GM18499 (cell line): ENCODE data around the gene CD68.
"Not testable (repeated sequence)": the region's sequence is repeated elsewhere in the genome, so short reads cannot be mapped to it uniquely, and the experiment has no call there.

ENCODE experiments used
- ATAC-seq: cut with Tn5 transposase; IDR thresholded peaks from one replicate; pipeline ENCODE4 v1.9.1; 2021; ENCODE audit warnings: moderate number of reproducible peaks; ENCODE audit not compliant: insufficient read depth, unreplicated experiment

Gene CD68

GRCh38 chr17:7577327-7578199 lies 1.9 kb upstream of the CD68 start:
- ATAC-seq = no peak

DNA sequence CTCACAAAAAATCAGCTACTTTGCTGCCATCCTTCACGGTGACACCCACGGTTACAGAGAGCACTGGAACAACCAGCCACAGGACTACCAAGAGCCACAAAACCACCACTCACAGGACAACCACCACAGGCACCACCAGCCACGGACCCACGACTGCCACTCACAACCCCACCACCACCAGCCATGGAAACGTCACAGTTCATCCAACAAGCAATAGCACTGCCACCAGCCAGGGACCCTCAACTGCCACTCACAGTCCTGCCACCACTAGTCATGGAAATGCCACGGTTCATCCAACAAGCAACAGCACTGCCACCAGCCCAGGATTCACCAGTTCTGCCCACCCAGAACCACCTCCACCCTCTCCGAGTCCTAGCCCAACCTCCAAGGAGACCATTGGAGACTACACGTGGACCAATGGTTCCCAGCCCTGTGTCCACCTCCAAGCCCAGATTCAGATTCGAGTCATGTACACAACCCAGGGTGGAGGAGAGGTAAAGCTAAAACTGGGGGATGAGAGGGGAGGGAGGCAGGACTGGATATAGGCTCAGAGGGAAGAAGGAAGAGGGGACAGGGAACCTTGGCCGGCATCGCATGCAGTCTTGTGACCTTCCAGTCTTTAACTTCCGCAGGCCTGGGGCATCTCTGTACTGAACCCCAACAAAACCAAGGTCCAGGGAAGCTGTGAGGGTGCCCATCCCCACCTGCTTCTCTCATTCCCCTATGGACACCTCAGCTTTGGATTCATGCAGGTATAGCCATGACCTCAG lies 581 bp downstream of the CD68 start:
- no peak for ATAC-seq

DNA sequence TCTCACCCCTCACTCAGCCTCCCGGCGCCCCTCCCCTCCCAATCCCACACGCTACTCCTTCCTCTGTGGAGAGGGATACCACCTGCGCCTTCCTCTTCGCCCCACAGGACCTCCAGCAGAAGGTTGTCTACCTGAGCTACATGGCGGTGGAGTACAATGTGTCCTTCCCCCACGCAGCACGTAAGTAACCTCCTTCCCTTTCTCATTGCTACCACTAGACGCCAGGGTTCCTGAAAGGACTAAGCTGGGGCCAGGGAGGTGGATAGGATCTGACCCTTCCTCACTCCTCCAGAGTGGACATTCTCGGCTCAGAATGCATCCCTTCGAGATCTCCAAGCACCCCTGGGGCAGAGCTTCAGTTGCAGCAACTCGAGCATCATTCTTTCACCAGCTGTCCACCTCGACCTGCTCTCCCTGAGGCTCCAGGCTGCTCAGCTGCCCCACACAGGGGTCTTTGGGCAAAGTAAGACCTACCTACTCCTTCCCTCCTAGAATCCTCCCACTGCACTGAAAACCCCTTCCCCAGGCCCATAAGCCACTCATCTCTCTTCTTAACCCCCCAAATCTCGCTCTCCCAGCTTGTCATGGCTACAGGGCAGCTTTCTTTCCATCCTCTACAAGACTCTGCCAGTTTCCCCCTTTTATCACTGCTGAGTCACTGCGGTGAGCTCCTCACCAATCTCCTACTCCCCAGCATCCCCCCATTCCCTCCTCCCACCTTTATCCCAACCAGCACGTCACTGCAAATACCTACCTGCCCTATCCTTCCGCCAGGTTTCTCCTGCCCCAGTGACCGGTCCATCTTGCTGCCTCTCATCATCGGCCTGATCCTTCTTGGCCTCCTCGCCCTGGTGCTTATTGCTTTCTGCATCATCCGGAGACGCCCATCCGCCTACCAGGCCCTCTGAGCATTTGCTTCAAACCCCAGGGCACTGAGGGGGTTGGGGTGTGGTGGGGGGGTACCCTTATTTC lies 1.5 kb downstream of the CD68 start:
- no peak for ATAC-seq

GRCh38 chr17:7582396-7583252 lies 3.2 kb downstream of the CD68 start:
- ATAC-seq = no peak

DNA sequence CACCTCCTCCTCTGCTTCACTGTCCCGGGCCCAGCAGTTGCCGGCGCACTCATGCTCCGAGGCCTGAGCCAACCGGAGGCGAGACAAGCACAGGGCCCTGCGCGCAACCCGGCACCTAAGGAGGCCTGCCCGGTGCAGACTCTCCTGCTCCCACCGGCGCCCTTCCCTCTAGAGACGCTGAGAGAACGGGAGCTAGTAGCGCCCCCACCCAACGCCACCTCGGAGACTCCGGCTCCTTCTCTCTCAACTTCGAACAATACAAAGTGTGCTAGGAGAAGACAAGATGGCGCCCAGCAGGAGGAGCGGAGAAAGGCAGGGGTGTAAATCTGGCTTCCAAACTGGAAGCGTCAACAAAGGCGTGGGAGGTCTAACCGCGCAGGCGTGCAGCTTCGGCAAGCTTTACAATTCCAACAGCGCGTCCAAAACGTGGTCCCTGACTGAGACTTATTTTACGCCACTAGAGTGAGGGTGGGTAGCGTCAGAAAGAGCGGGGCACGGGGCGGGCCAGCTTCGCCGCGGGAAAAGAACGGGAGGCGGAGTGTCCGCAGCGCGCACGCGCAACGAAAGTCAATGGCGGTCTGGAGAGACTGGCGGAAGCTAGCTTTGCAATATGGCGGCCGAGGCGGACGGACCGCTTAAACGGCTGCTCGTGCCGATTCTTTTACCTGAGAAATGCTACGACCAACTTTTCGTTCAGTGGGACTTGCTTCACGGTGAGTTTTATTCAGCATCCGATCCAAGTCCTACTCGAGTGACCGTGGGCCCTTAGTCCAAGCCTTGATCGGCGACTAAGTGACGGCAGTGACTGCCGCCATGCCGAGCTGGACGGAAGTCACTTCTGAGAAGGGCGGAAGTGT lies 4.0 kb downstream of the CD68 start, which contains the start of gene MPDU1:
MPDU1 (plus strand) TSS at position 600 of the 857 bp plus-strand sequence; CDS start at position 611, 11 bp downstream.
- peak; percentile 57 for ATAC-seq

DNA sequence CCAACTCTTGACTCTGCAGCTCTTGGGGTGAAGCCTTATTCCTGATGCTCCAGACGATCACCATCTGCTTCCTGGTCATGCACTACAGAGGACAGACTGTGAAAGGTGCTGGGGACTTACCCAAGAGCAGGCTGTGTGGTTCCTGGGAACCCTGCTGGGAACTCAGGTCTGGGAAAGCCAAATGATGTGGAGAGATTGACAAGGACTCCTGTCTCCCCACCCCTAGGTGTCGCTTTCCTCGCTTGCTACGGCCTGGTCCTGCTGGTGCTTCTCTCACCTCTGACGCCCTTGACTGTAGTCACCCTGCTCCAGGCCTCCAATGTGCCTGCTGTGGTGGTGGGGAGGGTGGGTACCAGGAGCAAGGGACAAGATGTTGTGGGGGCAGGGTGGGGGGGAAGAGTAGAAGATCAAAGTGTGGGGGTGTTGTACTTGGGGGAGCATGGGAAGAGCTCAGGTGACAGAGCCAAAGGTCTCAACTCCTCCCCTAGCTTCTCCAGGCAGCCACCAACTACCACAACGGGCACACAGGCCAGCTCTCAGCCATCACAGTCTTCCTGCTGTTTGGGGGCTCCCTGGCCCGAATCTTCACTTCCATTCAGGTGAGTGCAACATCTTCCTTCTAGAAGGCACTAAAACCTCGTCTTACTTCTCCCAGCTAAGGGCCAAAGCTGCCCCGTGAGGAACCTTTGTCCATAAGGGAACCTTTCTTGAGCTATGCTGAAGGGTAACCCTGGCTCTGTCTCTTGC lies 7.4 kb downstream of the CD68 start:
- no peak for ATAC-seq

DNA sequence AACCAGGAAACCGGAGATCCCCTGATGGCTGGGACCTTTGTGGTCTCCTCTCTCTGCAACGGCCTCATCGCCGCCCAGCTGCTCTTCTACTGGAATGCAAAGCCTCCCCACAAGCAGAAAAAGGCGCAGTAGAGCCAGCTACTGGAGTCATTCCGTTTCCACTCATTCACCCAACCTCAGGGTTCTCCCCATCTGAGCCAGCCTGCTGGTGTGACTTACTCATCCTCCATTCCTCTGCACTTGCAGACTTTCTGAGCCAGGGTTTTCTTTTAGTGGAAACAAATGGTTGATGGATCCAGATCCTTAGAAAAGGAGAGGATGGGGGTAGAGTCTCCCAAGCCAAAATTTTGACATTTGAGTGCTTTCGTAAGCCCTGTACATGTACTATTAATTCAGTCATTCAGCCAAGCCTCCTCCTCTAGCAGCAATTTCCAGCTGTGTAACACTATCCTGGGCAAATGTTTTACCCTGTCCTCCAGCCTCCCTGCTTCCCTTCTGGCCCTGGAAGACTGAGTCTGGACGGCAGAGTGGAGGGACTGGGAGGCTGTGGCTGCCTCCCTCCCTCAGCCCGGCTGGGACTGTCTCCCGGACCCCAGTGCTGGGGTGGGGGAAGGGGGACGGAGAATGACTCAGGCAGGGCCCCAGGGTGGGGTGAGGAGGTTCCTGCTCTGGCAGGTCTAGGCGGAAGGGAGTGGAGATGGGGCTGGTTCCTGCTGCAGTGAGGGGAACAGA lies 8.1 kb downstream of the CD68 start:
- ATAC-seq = no peak

DNA sequence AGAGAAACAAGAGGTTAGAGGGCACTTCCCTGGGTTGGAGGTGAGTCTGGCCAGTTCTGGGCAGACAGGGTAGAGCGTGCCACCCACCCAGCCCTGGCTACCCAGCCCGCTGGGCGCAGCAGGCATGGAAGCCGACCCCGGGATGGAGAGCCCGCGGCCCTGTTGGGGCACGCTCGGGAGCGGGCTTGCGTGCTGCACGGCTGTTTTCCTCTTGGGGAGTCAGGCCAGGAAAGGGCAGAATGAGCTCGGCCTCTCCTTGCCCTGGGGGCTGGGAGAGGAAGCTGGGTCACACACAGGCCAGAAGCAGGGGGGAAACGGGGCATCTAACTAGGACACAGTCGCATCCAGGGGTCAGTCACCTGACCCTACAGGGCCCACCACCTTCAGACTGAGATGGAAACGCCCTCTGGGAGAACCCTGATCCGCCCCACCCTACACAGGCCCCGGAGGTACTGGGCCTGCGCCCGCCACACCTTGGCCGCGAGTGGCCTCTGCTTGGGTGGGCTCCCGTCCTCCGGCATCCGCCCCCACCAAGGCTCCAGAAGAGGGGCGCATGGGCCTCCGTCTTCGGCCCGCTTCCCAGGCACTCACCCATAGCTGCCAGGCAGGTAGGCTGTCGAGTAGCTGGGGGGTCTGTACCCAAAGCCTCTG lies 9.2 kb downstream of the CD68 start:
- no peak for ATAC-seq

DNA sequence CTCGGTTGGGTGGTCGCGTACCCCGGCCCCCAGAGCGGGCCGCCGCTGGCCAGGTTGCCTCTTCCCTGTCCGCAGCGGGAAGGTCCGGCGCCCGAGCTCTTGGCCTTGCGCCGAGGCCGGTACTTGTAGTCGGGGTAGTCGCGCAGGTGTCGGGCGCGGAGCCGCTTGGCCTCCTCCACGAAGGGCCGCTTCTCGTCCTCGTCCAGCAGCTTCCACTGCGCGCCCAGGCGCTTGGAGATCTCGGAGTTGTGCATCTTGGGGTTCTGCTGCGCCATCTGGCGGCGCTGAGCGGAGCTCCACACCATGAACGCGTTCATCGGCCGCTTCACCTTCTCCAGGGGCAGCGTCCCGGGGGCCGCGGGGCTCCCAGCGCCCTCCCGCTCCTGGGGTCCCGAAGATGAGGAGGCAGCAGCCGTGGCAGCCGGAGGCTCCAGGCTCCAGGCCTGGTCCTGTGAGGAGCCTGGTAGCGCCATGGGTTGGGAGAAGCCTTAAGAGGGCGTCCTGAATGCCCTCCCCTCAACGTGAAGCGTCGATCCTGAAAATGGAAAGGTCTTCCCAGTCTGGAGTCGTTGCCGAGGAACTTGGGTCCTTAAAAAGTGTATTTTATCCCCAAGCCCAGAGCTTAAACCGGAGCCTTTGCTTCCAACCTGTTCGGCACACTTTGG lies 9.9 kb downstream of the CD68 start:
- no peak for ATAC-seq

GRCh38 chr17:7589891-7590691 lies 10.7 kb downstream of the CD68 start, which contains the start of gene SOX15:
TSS of gene SOX15 (minus strand) at chr17:7590094. CDS start at chr17:7589676, 418 bp downstream.
- no peak for ATAC-seq

- ATAC-seq = no peak
Observed at GRCh38 chr17:7590743-7591142, 11.3 kb downstream of the CD68 start.

DNA sequence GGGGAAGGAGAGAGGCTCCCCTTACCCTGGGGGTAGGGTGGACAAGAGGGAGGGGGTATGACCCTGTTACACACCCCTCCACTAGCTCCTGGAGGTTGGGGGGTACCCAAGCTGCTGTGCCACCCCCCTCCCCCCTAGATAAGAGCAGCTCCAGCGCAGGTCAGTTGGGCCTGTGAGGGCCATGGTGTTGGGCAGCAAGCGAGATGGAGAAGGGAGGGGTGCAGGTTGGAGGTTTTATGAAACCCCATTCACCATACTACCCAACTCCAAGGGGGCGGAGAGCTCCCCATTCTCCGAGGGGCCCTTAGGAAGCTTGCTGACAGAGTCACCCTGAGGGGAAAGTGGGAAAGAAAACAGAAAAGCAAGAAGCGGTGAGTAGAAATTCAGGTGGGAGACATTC lies 12.2 kb downstream of the CD68 start:
- ATAC-seq = no peak

DNA sequence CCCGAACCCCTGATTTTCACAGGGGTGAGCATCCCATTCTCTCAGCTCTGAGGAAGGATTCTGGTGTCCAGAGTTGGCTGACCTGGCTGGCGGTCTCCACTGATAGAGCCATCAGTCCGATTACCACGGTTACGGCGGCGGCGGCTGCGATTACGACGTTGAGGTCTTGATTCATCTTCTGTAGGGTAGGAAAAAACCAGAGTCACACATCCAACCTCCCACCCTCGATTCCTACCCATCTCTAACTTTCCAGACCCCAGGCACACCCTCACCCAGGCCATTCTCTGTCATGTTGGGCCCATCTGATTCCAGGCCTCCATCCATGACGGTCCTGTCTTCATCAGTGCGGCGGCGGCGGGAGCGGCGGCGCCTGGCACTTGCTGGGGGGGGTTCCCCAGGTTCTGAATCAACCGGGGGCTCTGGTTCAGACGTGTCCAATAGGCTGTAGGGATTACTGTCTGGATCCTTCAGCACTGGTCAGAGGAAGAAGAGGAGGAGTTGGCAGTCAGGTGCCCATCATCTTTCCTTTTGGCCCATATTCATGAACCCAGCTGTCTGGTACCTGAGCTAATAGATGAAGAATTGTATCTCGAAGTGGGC lies 13.1 kb downstream of the CD68 start:
- no peak for ATAC-seq

DNA sequence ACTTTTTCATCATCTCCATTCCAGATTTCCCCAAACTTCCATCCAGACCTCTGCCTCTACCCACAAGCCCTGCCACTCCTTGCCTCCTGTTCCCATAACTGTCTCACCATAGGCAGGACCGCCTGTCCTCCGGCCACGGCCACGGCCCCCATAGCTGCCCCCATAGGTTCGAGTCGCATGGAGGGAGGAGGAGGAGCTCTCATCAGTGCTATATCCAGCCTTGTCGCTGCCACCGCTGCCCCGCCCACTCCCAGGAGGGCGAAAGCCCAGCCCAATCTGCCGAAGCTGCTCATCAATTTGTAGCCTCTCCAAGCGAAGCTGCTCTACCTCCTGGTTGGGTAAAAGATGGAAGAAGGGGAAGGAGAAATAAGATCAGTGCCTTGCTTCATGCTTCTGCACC lies 13.9 kb downstream of the CD68 start:
- ATAC-seq = no peak

DNA sequence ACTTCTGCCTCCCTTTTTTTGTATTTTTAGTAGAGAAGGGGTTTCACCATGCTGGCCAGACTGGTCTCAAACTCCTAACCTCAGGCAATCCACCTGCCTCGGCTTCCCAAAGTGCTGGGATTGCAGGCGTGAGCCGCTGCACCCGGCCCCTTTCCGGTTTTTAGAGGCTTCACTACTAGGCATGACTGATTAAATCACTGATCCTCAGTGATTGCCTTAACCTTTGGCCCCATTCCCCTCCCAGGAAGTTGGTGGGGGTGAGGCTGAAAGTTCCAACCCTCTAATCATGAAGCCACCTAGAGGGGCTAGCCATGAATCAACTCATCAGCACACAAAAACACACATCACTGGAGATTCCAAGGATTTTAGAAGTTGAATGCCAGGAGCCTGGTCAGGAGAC lies 18.1 kb downstream of the CD68 start:
- not testable (repeated sequence) for ATAC-seq
